SK-N-SH (cell line): ENCODE measurements around the gene CDKAL1.

Experiments
- CTCF ChIP-seq: fragments of 200-600 bp; sonication (generic); IDR thresholded peaks from 2 replicates; pipeline ENCODE4 v1.6.1; 2017; ENCODE audit warnings: antibody characterized with exemption, mild to moderate bottlenecking, moderate library complexity
- FOXJ3 ChIP-seq: sonication (generic); formaldehyde crosslinking; IDR thresholded peaks from 2 replicates; pipeline ENCODE4 v1.5.1; 2020; ENCODE audit warnings: mild to moderate bottlenecking, missing genetic modification reagents
- GABPA ChIP-seq: IDR thresholded peaks from 2 replicates; pipeline ENCODE4 v1.4.0; 2012; ENCODE audit warnings: low read depth, mild to moderate bottlenecking
- JUND ChIP-seq: IDR thresholded peaks from 2 replicates; pipeline ENCODE4 v1.4.0; 2012
- MAX ChIP-seq: IDR thresholded peaks from 2 replicates; pipeline ENCODE4 v1.4.0; 2012; ENCODE audit warnings: low read depth
- MEF2A ChIP-seq: IDR thresholded peaks from 2 replicates; pipeline ENCODE4 v1.4.0; 2012; ENCODE audit warnings: low read depth, borderline replicate concordance
- POLR2AphosphoS5 ChIP-seq: IDR thresholded peaks from 2 replicates; pipeline ENCODE4 v1.6.1; 2012; ENCODE audit warnings: low read depth, low read length
- RAD21 ChIP-seq: IDR thresholded peaks from 2 replicates; pipeline ENCODE4 v1.6.1; 2012; ENCODE audit warnings: mild to moderate bottlenecking, low read length
- RCOR1 ChIP-seq: fragments of 150-350 bp; IDR thresholded peaks from 2 replicates; pipeline ENCODE4 v1.6.1; 2017; ENCODE audit warnings: antibody characterized with exemption, low read length
- RFX5 ChIP-seq: IDR thresholded peaks from 2 replicates; pipeline ENCODE4 v1.6.1; 2012; ENCODE audit warnings: mild to moderate bottlenecking, improper control_type of control experiment, low read length
- TAF1 ChIP-seq: IDR thresholded peaks from 2 replicates; pipeline ENCODE4 v1.6.1; 2012; ENCODE audit warnings: low read depth, mild to moderate bottlenecking, low read length, moderate library complexity, borderline replicate concordance
- TCF12 ChIP-seq: IDR thresholded peaks from 2 replicates; pipeline ENCODE4 v1.4.0; 2012
- USF2 ChIP-seq: fragments of 150-350 bp; IDR thresholded peaks from 2 replicates; pipeline ENCODE4 v1.6.1; 2017; ENCODE audit warnings: antibody characterized with exemption, low read length, low read depth, borderline replicate concordance
- ZBTB33 ChIP-seq: IDR thresholded peaks from 2 replicates; pipeline ENCODE4 v1.4.0; 2012; ENCODE audit warnings: low read depth, borderline replicate concordance

GRCh38 chr6:21262504-21262903, 728.2 kb downstream of the CDKAL1 start:
- TF ChIP-seq CTCF: no peak
- no peak for TF ChIP-seq ZBTB33
- TF ChIP-seq TAF1: no peak
- TF ChIP-seq POLR2AphosphoS5: no peak
- TF ChIP-seq FOXJ3 (CRISPR knock-in tag): no peak
- no peak for TF ChIP-seq TCF12
- TF ChIP-seq RAD21: no peak
- no peak for TF ChIP-seq GABPA
- no peak for TF ChIP-seq MAX
- no peak for TF ChIP-seq JUND
- TF ChIP-seq USF2: no peak
- TF ChIP-seq MEF2A: no peak
- TF ChIP-seq RCOR1: no peak
- no peak for TF ChIP-seq RFX5
